SJCRH30 (cell line): ENCODE measurements around the gene EHD2. TPM values are rescaled to one million over a fixed set of nuclear protein-coding genes. Genes with fewer than 3 reads are reported as not detected.
"Not testable (repeated sequence)": the region's sequence is repeated elsewhere in the genome, so short reads cannot be mapped to it uniquely, and the experiment has no call there.

Source experiments
- DNase-seq, 2 experiments: peaks; one replicate each; pipeline ENCODE4 v3.0.0-alpha.2; 2015 to 2020
- H3K27ac ChIP-seq: fragments of 250-450 bp; sonication (Bioruptor Pico); 2 replicates; pipeline ENCODE4 v1.5.1; 2020; ENCODE audit warnings: mild to moderate bottlenecking, moderate library complexity
- H3K27me3 ChIP-seq: fragments of 250-450 bp; sonication (Bioruptor Pico); 2 replicates; pipeline ENCODE4 v1.5.1; 2020; ENCODE audit warnings: mild to moderate bottlenecking, moderate library complexity
- H3K36me3 ChIP-seq: fragments of 250-450 bp; sonication (Bioruptor Pico); 2 replicates; pipeline ENCODE4 v1.5.1; 2020; ENCODE audit warnings: mild to moderate bottlenecking, moderate library complexity
- H3K4me1 ChIP-seq: fragments of 250-450 bp; sonication (Bioruptor Pico); 2 replicates; pipeline ENCODE4 v1.5.1; 2020; ENCODE audit warnings: mild to moderate bottlenecking, moderate library complexity
- H3K4me3 ChIP-seq: fragments of 250-450 bp; sonication (Bioruptor Pico); 2 replicates; pipeline ENCODE4 v1.5.1; 2020; ENCODE audit warnings: mild to moderate bottlenecking, moderate library complexity
- H3K9me3 ChIP-seq: fragments of 250-450 bp; sonication (Bioruptor Pico); replicated peaks from 2 replicates; pipeline ENCODE4 v1.5.1; 2020; ENCODE audit warnings: mild to moderate bottlenecking, moderate library complexity
- total RNA-seq: library from RNA; depleted of rRNA; stranded (reverse); fragments of >200 nt; shearing (Covaris generic); gene quantifications from 2 replicates; pipeline ENCODE4 v1.2.3, GENCODE V29; 2014

Gene EHD2
- total RNA-seq, 1 experiment from 2014 or later: 9.4 TPM

- H3K36me3 ChIP-seq, H3K4me1 ChIP-seq, H3K27me3 ChIP-seq, H3K9me3 ChIP-seq, H3K27ac ChIP-seq, H3K4me3 ChIP-seq, DNase-seq: not testable (repeated sequence)
These were observed 58.1 kb downstream of the EHD2 start for GRCh38 chr19:47771291-47771690.

- Histone ChIP-seq H3K4me3 (no peak overlapping the region), H3K4me1 (peaks cover 15% of the 10 kb centered on the region), H3K27me3 (no peaks in the 10 kb centered on the region), H3K27ac (no peak overlapping the region), H3K36me3 (no peaks in the 10 kb centered on the region; the same call in none of the 2 replicates), H3K9me3 (no peaks in the 10 kb centered on the region)
- no peak for DNase-seq
These were observed 63.3 kb downstream of the EHD2 start for GRCh38 chr19:47776568-47776967.

GRCh38 chr19:47777245-47778048 is 64.2 kb downstream of the EHD2 start:
- H3K27me3 ChIP-seq, DNase-seq, H3K36me3 ChIP-seq, H3K9me3 ChIP-seq, H3K27ac ChIP-seq: not testable (repeated sequence)
- peaks cover 15% of the 10 kb centered on the region for H3K4me1 ChIP-seq
- H3K4me3 ChIP-seq: peak overlapping the region; percentile 78

GRCh38 chr19:47778049-47778953 is 65.1 kb downstream of the EHD2 start, which contains the start of gene SELENOW:
SELENOW (plus strand) TSS chr19:47778703; CDS start chr19:47778786, 83 bp downstream.
- H3K4me1 ChIP-seq: peaks cover 15% of the 10 kb centered on the region
- DNase-seq: peak; percentile 75 to 79
- no peaks in the 10 kb centered on the region; the same call in none of the 2 replicates for H3K36me3 ChIP-seq
- H3K4me3 ChIP-seq: peak within 1 kb of the TSS; percentile 78
- peak within 1 kb of the TSS; percentile 97 for H3K27ac ChIP-seq
- H3K27me3 ChIP-seq: no peaks in the 10 kb centered on the region
- no peaks in the 10 kb centered on the region for H3K9me3 ChIP-seq

GRCh38 chr19:47778954-47779351 is 65.7 kb downstream of the EHD2 start:
- H3K27ac ChIP-seq: peak overlapping the region; percentile 97; the same call in 1 of the 2 replicates
- DNase-seq: no peak
- no peaks in the 10 kb centered on the region for H3K27me3 ChIP-seq
- H3K4me3 ChIP-seq: peak overlapping the region; percentile 78
- no peaks in the 10 kb centered on the region for H3K9me3 ChIP-seq
- peaks cover 2% of the 10 kb centered on the region for H3K36me3 ChIP-seq
- H3K4me1 ChIP-seq: peaks cover 11% of the 10 kb centered on the region

- Histone ChIP-seq H3K36me3 (peaks cover 5% of the 10 kb centered on the region), H3K4me3 (peak overlapping the region; percentile 78), H3K27me3 (no peaks in the 10 kb centered on the region), H3K4me1 (peaks cover 7% of the 10 kb centered on the region), H3K9me3 (no peaks in the 10 kb centered on the region), H3K27ac (no peak overlapping the region)
- no peak for DNase-seq
These were observed 66.4 kb downstream of the EHD2 start for GRCh38 chr19:47779524-47780214.

- Histone ChIP-seq H3K4me1 (peaks cover 7% of the 10 kb centered on the region), H3K9me3 (no peaks in the 10 kb centered on the region)
These were observed 67.0 kb downstream of the EHD2 start for GRCh38 chr19:47780215-47780551.

GRCh38 chr19:47781590-47782262 is 68.5 kb downstream of the EHD2 start:
- Histone ChIP-seq H3K4me1 (peaks cover 13% of the 10 kb centered on the region), H3K27ac (no peak overlapping the region), H3K36me3 (peaks cover 11% of the 10 kb centered on the region), H3K27me3 (no peaks in the 10 kb centered on the region), H3K4me3 (no peak overlapping the region), H3K9me3 (no peaks in the 10 kb centered on the region)
- no peak for DNase-seq

More at GRCh38 chr19:47780215-47780551, 67.0 kb downstream of the EHD2 start:
- Histone ChIP-seq H3K36me3 (peaks cover 7% of the 10 kb centered on the region), H3K27me3 (no peaks in the 10 kb centered on the region), H3K4me3 (no peak overlapping the region), H3K27ac (no peak overlapping the region)
- no peak for DNase-seq

GRCh38 chr19:47786566-47786965 is 73.3 kb downstream of the EHD2 start:
- Histone ChIP-seq H3K27me3 (no peaks in the 10 kb centered on the region), H3K27ac (peak overlapping the region; percentile 79)

GRCh38 chr19:47787307-47787706 is 74.1 kb downstream of the EHD2 start:
- not testable (repeated sequence) for H3K9me3 ChIP-seq, H3K27me3 ChIP-seq, H3K4me3 ChIP-seq
- peak in 1 of 2 experiments; percentile 32 for DNase-seq
- peak overlapping the region; percentile 79 for H3K27ac ChIP-seq
- peaks cover 14% of the 10 kb centered on the region for H3K4me1 ChIP-seq
- peaks cover 11% of the 10 kb centered on the region; the same call in 1 of the 2 replicates for H3K36me3 ChIP-seq

More at GRCh38 chr19:47786566-47786965, 73.3 kb downstream of the EHD2 start:
- peaks cover 14% of the 10 kb centered on the region for H3K4me1 ChIP-seq
- DNase-seq: peak; percentile 90 to 96
- H3K9me3 ChIP-seq: no peaks in the 10 kb centered on the region
- no peak overlapping the region for H3K4me3 ChIP-seq
- peaks cover 11% of the 10 kb centered on the region; the same call in 1 of the 2 replicates for H3K36me3 ChIP-seq

- not testable (repeated sequence) for H3K36me3 ChIP-seq, H3K27me3 ChIP-seq, DNase-seq, H3K4me3 ChIP-seq, H3K27ac ChIP-seq, H3K9me3 ChIP-seq
- peaks cover 14% of the 10 kb centered on the region for H3K4me1 ChIP-seq
These were observed 76.6 kb downstream of the EHD2 start for GRCh38 chr19:47789811-47790210.

GRCh38 chr19:47790398-47790814 is 77.2 kb downstream of the EHD2 start:
- Histone ChIP-seq H3K27ac (no peak overlapping the region), H3K9me3 (peaks cover 4% of the 10 kb centered on the region), H3K36me3 (peaks cover 1% of the 10 kb centered on the region; the same call in 1 of the 2 replicates), H3K27me3 (no peaks in the 10 kb centered on the region), H3K4me3 (no peak overlapping the region), H3K4me1 (peaks cover 14% of the 10 kb centered on the region)
- DNase-seq: peak; percentile 71 to 72

GRCh38 chr19:47792616-47793015 is 79.4 kb downstream of the EHD2 start:
- DNase-seq: no peak
- Histone ChIP-seq H3K4me3 (no peak overlapping the region), H3K27ac (no peak overlapping the region), H3K4me1 (0 out of 2 replicates have a peak, but pooled peaks cover 6% of the 10 kb centered on the region), H3K27me3 (no peaks in the 10 kb centered on the region), H3K9me3 (peaks cover 4% of the 10 kb centered on the region), H3K36me3 (no peaks in the 10 kb centered on the region; the same call in 1 of the 2 replicates)
